COLO668 (cell line): ENCODE data around the gene DLG4.
"Not testable (repeated sequence)": the region's sequence is repeated elsewhere in the genome, so short reads cannot be mapped to it uniquely, and the experiment has no call there.

ENCODE experiments used
- DNase-seq: peaks from one replicate; lab custom pipeline; 2025; ENCODE audit not compliant: unreplicated experiment; lab: John Stamatoyannopoulos, UW

The DLG4 gene

GRCh38 chr17:7168841-7169564 is 50.6 kb downstream of the DLG4 start:
- not testable (repeated sequence) for DNase-seq

GRCh38 chr17:7167832-7168231 is 51.8 kb downstream of the DLG4 start:
- DNase-seq = no peak

DNA sequence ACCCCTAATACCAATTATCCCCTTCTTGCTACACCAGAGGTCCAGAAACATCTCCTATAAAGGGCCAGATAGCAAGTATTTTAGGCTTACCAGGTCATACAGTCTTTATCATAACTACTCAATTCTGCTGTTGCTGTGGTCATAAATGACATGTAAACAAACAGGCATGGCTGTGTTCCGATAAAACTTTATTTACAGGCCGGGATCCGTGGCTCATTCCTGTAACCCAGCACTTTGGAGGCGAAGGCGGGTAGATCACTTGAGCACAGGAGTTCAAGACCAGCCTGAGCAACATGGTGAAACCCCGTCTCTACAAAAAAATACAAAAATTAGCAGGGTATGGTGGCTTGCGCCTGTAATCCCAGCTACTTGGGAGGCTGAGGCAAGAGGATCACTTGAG is 52.8 kb downstream of the DLG4 start:
- DNase-seq = no peak

- not testable (repeated sequence) for DNase-seq
These were observed 60.1 kb downstream of the DLG4 start for GRCh38 chr17:7159571-7159970.

DNA sequence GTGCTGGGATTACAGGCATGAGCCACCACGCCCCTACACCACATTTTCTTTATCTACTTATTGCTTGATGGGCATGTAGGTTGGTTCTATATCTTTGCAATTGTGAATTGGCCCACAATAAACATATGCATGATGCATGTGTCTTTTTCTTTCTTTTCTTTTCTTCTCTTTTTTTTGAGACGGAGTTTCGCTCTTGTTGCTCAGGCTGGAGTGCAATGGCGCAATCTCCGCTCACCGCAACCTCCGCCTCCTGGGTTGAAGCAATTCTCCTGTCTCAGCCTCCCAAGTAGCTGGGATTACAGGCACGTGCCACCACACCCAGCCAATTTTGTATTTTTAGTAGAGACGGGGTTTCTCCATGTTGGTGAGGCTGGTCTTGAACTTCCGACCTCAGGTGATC is 61.2 kb downstream of the DLG4 start:
- not testable (repeated sequence) for DNase-seq

DNA sequence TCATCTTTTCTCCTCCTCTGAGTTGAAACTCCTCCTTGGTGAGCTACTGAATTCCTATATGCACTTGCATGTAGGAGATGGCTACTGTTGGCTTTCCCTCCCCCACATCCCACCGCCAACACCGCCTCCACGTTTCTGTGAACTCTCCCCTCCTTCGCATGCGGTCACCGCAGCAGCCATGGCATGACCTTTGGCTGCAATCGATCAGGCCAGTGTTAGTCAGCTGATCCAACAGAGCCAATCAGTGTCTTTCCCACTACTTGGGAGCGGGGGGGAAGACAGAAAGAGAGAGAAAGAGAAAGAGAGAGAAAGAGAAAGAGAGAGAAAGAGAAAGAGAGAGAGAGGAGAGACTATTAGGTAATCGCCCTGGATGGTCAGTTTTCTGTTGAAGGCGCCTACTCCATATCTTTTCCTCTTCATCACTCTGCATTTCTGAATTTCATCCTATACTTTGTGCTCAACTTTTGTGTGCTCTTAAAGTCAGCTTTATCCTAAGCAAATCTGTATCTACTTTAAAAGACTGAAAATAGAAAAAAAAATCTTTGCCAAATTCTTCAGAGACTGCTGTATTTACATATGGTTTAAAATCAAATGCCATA is 63.2 kb downstream of the DLG4 start:
- DNase-seq = no peak

DNA sequence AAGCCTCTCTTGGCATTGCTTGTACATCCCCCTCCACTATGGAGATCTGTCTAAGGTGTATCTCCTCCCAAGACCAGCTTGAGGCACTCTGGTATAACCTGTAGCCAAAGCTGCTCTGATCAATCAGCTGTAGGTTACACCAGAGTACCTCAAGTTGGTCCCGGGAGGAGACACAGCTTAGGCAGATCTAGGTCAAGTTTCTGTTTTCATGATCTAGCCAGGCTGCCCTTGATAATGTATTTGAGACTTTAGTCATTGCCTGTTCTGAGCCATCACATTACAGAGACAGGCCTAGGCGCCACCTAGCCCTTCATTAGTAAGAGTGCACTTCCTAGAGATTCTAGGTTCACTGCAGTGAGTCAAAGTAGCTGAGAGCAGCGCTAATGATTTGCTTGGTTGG is 71.9 kb downstream of the DLG4 start:
- no peak for DNase-seq

DNA sequence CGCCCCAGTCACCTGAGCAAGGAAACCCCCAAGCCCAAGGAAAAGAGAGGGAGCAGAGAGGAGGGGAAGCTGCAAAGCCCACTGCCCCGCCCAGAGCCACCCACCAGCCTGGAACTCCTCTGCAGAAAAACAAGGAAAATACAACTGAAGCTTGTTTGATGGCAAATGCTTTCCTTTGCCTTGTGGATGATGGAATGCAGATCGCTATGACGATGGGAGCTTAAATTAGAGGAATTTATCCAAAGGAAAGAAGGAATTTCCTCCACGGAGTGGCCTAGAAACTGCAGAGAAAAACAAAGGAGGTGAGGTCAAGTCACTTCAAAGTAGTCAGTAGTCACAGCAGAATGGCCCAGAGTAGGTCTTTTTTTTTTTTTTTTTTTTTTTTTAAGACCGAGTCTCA is 73.5 kb downstream of the DLG4 start:
- DNase-seq = no peak

GRCh38 chr17:7144213-7144612 is 75.4 kb downstream of the DLG4 start:
- no peak for DNase-seq

DNA sequence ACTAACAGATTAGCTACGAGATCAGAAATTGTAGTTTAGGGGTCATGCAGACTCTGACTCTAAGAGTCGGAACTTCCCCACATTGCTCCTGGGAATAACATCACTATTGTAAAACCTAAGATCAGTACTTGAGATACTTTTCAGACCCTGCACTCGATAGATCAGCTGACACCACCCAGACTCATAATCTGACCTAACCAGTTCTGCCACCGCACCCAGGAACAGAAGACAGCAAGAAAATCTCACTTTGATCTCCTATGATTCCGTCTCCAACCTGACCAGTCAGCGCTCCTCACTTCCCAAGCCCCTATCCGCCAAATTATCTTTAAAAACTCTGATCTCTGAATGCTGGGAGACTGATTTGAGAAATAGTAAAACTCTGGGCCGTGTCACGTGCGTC is 77.8 kb downstream of the DLG4 start:
- no peak for DNase-seq

- DNase-seq = no peak
These were observed 80.2 kb downstream of the DLG4 start for GRCh38 chr17:7139400-7139799.

GRCh38 chr17:7138800-7139381 is 80.7 kb downstream of the DLG4 start:
- DNase-seq = no peak

- no peak for DNase-seq
These were observed 82.3 kb downstream of the DLG4 start for GRCh38 chr17:7137171-7137943.
